HUDEP-2 (cell line): Measurements from ENCODE around the gene PWP2.
A peak's percentile ranks its signal among the peaks of the same experiment; 100 is the strongest.
"Not testable (repeated sequence)": the region's sequence is repeated elsewhere in the genome, so short reads cannot be mapped to it uniquely, and the experiment has no call there.

Source experiments
- DNase-seq, 76 experiments: peaks; one replicate each; lab custom pipeline; 2025; ENCODE audit not compliant: unreplicated experiment in 76 of 76; lab: John Stamatoyannopoulos, UW

Gene PWP2

DNA sequence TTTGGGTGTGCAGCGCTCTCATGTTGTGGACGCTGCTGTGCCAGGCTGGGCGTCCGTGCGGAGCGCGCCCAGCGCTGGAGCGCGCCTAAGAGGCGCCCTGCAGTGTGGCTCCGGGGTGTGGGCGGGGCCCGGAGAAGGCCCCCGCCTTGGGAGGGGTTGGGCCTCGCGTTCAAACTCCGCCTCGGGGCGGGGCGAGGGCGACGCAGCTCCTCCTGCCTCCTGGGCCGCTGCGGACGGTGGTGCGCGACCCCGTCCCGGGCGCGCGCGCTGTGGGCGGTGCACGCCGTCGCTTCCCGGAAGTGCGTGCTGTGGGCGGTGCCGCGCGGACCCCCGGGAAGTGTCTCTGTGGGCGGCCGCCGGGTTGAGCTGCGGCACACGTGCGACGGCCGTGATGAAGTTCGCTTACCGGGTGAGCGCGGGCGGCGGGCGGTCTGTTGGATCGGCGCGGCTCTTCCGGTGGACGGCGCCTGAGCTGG, at the start of gene PWP2:
TSS of gene PWP2 (plus strand) at position 374 of the 476 bp plus-strand sequence. CDS start at position 392, 18 bp downstream.
- not testable (repeated sequence) for DNase-seq

GRCh38 chr21:44057960-44058651, 49.1 kb upstream of the PWP2 start:
- DNase-seq = no peak

GRCh38 chr21:44058652-44058964, 48.6 kb upstream of the PWP2 start:
- DNase-seq = no peak

GRCh38 chr21:44058981-44059380, 48.2 kb upstream of the PWP2 start:
- no peak for DNase-seq

GRCh38 chr21:44059710-44060109, 47.5 kb upstream of the PWP2 start:
- no peak for DNase-seq

DNA sequence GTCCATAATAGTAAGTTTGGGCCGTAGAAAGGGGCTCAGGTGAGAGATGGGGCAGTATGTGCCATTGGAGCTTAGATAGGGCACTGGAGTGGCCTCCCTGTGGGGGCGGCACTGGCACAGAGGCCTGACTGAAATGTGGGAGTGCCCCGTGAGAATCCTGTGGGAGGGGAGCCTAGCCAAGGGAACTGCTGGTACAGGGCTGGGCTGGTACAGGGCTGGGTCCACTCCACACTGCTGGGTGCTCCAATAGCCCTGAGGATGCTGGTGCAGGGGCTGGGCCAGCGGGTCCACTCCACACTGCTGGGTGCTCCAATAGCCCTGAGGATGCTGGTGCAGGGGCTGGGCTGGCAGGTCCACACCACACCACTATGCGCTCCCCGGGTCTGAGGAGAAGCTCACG, 44.8 kb upstream of the PWP2 start:
- peak in 3 of 76 experiments; percentile 17 to 39 (median 23) for DNase-seq

DNA sequence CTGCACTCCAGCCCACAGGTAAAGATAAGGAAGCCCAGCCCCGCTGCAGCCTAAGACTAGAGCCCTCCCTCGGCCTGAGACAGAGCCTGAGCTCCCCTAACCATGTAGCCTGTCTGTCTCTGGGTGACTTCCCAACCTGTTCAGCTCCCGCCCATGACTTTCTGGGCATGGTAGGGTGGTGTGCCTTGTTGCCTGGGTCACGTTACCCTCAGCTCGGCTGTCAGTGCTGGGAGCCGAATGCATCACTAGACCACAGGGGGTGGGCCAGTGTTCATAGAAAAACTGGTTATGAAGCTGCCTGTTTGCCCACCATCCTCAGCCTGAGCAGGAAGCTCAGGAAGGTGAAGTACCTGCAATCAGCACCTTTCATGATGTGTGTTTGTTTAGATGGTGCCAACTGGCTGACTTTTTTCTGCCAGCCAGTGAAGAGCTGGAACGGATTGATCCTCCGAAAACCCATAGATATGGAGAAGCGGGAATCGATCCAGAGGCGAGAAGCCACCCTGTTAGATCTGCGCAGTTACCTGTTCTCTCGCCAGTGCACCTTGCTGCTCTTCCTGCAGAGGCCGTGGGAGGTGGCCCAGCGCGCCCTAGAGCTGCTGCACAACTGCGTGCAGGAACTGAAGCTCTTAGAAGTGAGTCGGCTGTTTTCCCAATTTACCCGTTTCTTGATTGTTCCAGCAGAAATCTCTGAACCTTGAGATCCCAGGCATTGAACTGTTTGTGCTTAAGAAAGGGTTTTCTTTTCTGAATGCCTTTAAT, 43.9 kb upstream of the PWP2 start:
- no peak for DNase-seq

- no peak for DNase-seq
These were observed 42.3 kb upstream of the PWP2 start for GRCh38 chr21:44064852-44065403.

DNA sequence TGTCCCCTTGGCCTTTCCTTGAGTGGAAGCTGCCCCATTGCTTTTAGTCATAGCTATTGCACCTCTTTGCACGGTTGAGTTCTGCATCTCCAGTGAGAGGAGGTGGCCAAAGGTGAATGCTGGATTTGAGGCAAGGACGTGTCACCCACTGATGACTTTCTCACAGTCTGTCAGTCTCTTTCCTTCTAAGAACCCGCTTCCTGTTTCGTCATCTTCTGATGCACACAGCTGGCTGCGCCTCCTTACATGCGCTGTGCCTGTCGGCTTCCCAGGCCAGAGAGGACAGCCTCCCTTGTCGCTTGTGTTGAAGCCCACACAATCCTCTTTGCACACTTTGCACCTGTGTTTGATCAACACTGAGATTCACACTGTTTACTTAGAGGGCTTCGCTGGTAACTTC, 41.8 kb upstream of the PWP2 start:
- DNase-seq = no peak

GRCh38 chr21:44066116-44066515, 41.1 kb upstream of the PWP2 start:
- DNase-seq = no peak

GRCh38 chr21:44067011-44067839, 40.0 kb upstream of the PWP2 start:
- DNase-seq = peak in 1 of 76 experiments; percentile 20

DNA sequence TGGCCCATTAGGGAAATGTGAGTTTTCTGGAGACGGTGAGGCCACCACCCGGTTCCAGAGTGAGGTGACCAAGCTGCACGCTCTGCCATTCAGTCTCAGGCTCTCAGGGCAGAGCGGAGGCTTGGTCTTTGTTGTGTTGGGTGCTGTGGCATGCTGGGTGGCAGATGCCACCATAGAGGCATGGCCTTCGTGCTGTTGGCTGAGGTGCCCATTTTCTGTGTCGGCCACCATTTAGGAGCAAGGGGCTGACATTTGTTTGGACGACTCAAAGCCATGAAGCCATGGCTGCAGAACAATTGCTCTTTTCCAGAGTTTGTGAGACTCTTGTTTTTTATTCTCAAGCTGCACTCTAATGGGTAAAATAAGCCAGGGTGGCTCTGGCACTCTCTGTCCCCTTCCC, 36.8 kb upstream of the PWP2 start:
- DNase-seq = no peak

- no peak for DNase-seq
These were observed 35.7 kb upstream of the PWP2 start for GRCh38 chr21:44071359-44072104.

DNA sequence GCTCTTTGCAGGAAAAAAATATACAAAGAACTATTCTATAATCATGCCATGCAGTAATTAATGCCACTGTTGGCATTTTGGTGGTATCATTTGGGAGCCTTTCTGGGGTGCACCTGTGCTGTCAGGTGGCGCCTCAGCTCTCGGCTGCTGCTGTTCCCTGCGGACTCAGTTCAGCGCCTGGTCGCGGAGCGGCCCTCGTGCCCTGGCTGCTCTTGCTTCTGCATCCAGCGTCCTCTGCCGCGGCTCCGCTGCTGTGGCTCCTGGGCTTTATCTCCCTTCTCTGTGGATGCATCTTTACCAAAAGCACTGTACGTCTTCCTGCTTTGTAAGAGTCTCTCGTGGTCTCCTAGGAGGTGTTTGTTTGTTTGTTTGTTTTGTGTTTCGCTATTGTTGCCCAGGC, 35.1 kb upstream of the PWP2 start:
- DNase-seq = no peak

DNA sequence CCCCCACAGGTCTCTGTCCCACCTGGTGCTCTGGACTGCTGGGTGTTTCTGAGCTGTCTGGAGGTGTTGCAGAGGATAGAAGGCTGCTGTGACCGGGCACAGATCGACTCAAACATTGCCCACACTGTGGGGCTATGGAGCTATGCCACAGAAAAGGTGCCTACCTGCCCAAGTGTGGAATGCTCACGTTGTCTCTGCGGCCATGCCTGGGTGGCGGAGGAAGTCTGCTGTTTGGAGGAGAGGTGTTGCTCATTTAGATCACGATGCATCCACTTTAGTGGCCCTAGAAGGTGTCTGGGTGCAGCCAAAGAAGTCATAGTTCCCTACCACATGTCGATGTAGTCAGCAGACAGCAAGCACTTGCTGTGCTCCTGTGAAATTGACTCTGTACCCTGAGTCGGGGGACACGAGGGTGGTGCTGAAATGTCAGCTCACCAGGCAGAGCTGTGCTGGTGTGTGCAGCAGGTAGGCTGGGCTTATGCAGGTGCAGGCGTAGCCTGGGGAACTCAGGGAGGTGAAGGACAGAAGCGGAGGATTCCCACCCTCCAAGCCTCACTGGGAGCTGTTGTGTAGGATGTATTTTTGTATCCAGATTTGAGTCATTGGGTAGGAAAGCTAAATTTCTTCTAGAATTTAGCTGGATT, 32.8 kb upstream of the PWP2 start:
- DNase-seq = no peak

GRCh38 chr21:44076316-44076715, 30.9 kb upstream of the PWP2 start:
- DNase-seq = no peak

DNA sequence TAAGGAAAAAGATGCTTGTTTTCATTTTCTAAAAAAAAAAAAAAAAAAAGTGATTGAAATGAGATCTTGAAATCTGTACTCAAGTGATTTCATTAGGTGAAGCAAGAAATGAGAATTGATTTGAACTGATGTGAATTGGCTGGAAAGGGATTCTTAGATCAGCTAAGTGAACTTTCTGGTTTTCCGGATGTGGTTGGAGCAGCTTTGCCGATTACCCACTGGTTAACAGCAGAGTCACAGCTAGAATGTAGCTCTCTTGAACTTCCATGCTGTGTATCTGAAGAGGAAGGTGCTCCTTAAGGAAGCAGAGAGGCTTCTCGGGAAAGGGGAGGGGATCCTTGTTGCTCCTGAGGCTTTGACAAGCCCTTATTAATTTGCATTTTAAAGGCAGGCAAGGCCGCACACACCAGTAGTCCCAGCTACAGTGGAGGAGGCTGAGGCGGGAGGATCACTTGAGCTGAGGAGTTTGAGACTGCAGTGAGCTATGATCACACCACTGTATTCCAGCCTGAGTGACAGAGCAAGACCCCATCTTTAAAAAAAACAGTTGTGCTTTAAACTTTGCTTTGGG, 28.7 kb upstream of the PWP2 start:
- DNase-seq = no peak

DNA sequence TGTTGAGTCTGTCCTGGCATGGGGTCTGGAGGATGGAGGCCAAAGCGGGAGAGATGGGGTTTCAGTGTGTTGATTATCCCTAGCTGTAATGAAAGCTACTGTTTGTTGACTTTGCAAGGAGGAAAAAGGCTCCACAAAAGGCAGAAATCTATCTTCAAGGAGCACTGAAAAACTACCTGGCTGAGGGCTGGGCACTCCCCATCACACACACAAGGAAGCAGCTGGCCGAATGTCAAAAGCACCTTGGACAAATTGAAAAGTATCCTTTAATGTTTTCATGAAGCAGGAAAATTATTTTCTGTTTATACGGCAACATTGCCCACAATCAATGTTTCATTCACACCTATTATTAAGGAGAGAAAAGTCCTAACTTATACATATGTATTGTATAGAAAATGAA, 27.8 kb upstream of the PWP2 start:
- no peak for DNase-seq

GRCh38 chr21:44079846-44080245, 27.4 kb upstream of the PWP2 start:
- no peak for DNase-seq
